Pancreas (tissue), 10 donors: ENCODE measurements around the gene RFLNA. TPM values are rescaled to one million over a fixed set of nuclear protein-coding genes. Genes with fewer than 3 reads are reported as not detected.

Experiments used
- ATAC-seq, 4 donors: fragments of 200-7000 bp; cut with Tn5 transposase; one replicate each; pipeline versions ENCODE4 v1.8.0 to v1.9.1; 2020; ENCODE audit warnings: mild to moderate bottlenecking in 4 of 4, moderate library complexity in 4 of 4
- DNase-seq, 6 donors: peaks; one replicate each; pipeline ENCODE4 v3.0.0-alpha.2; 2020
- FAIRE-seq: peaks from 2 replicates; lab custom pipeline; 2012; peaks lifted over from hg19 to GRCh38; lab: Jason Lieb, UNC
- H3K27ac ChIP-seq, 4 donors: fragments of 200-600 bp; sonication (generic); 1 replicate in 3 of 4; 2 replicates in 1 of 4; pipeline versions ENCODE4 v1.5.0 to v1.8.0; 2020
- H3K27me3 ChIP-seq, 4 donors: fragments of 200-600 bp; one replicate each; pipeline ENCODE4 v1.8.0; 2021
- H3K36me3 ChIP-seq, 3 donors: fragments of 200-600 bp; sonication (generic) in 1 of 3; one replicate each; pipeline versions ENCODE4 v1.5.0 to v1.8.0; 2020 to 2021
- H3K4me1 ChIP-seq, 3 donors: fragments of 200-600 bp; one replicate each; pipeline ENCODE4 v1.8.0; 2021
- H3K4me3 ChIP-seq, 4 donors: fragments of 200-600 bp; sonication (generic) in 2 of 4; one replicate each; pipeline versions ENCODE4 v1.5.0 to v1.8.0; 2020 to 2021
- H3K9me3 ChIP-seq, 4 donors: fragments of 200-600 bp; one replicate each; pipeline ENCODE4 v1.8.0; 2021
- WGBS, 2 donors: extraction: QIAGEN DNeasy Blood & Tissue Kit; methylation state at CpG; one replicate each; pipeline ENCODE4 v1.1.7; 2013; 5-methylcytosine and 5-hydroxymethylcytosine counted together
- intact Hi-C, 3 donors: fragments of 100-400 bp; cut with DNase I; formaldehyde crosslinking; loops; one replicate each; pipeline versions ENCODE4 v1.11.1 to v1.14.2; 2022
- polyA plus RNA-seq, 2 donors: library from polyadenylated mRNA; stranded (reverse); fragments of 200-250 nt; gene quantifications; one replicate each; pipeline ENCODE4 v1.2.3, GENCODE V29; 2013
- total RNA-seq, 6 donors: library from RNA; stranded (reverse); fragmentation: NEBNext Ultra II Directional in 4 of 6; extraction: Animal tissue kit (Norgen Biotek cat#: 25700) in 4 of 6; gene quantifications; one replicate each; pipeline versions ENCODE4 v1.2.1 to v1.2.4, GENCODE V29; 2021 to 2023
- TF ChIP-seq, protein P1 (sequence below), 4 donors: fragments of 200-600 bp; sonication (generic) in 3 of 4; IDR thresholded peaks; one replicate each; pipeline versions ENCODE4 v1.5.0 to v1.8.0; 2021; ENCODE audit warnings: antibody characterized with exemption in 4 of 4
- donor health status: healthy with polysubstance abuse.
- donor health status: DM: no; HTN: no; CAD: no; lungs with moderate emphysema.
- donor health status: DM: no; HTN: no; CAD: no.
- donor health status: control.
- donor health status: control.
- donor health status: Bipolar disorder and iron deficiency.
- donor health status: DM: yes; HTN: yes; CAD: no.
- donor health status: DM: no; HTN: no; CAD: no.
- donor health status: DM: no; HTN: no; CAD: no.
- donor health status: DM: yes; HTN: yes; CAD: no.

The RFLNA gene
- total and polyA plus RNA-seq, 8 donors: 0.09 to 1.3 (median 0.45) TPM

DNA sequence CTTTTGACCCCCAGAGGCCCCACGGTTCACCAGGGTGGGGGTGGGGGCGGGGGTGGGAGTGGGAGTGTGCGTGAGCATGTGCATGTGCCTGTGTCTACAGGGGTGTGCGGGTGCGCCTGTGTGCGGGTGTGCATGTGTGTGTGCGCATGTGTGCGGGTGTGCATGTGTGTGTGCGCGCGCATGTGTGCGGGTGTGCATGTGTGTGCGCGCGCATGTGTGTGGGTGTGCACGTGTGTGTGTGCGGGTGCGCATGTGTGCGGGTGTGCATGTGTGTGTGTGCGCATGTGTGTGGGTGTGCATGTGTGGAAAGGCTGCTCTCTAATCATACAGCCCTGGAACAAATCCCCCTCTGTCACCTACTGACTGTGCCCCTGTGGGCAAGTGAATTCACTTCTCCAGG is 38.8 kb downstream of the RFLNA start:
- peak in 1 of 4 donors; percentile 15 for ATAC-seq
- intact Hi-C loops: no loop called here
- WGBS, 2 donors: 84 to 87% methylated on average over 18 to 20 of the region's 20 CpGs

DNA sequence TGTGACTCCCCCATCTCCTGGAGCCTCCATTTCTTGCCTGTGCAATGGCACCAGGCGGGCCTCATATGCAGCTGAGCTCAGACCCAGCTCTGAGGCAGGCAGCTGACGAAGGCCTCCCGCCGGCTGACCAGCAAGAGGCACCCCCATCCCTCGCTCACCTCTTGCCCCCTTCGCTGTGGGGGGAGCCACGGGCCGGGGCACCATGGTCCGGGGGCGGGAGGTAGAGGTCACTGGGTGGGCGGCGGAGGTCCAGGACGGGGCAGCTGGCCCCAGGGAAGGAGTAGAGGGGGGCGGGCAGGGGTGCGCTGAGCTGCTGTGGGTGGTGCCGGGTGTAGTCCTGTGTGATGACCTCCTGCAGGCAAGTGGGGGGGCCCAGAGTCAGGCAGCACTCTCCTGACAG is 39.4 kb downstream of the RFLNA start:
- ATAC-seq (no peak), FAIRE-seq (no peak), DNase-seq (peak in 1 of 6 donors; percentile 67)
- intact Hi-C loops: no loop called here
- Histone ChIP-seq H3K4me1 (no peaks in the 10 kb centered on the region), H3K36me3 (peaks cover 15 to 83% (median 51%) of the 10 kb centered on the region in 3 donors), H3K27me3 (no peaks in the 10 kb centered on the region), H3K9me3 (no peaks in the 10 kb centered on the region), H3K27ac (no peak overlapping the region), H3K4me3 (no peak overlapping the region)
- TF ChIP-seq, protein P1, sequence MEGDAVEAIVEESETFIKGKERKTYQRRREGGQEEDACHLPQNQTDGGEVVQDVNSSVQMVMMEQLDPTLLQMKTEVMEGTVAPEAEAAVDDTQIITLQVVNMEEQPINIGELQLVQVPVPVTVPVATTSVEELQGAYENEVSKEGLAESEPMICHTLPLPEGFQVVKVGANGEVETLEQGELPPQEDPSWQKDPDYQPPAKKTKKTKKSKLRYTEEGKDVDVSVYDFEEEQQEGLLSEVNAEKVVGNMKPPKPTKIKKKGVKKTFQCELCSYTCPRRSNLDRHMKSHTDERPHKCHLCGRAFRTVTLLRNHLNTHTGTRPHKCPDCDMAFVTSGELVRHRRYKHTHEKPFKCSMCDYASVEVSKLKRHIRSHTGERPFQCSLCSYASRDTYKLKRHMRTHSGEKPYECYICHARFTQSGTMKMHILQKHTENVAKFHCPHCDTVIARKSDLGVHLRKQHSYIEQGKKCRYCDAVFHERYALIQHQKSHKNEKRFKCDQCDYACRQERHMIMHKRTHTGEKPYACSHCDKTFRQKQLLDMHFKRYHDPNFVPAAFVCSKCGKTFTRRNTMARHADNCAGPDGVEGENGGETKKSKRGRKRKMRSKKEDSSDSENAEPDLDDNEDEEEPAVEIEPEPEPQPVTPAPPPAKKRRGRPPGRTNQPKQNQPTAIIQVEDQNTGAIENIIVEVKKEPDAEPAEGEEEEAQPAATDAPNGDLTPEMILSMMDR (IDR thresholded peaks at IDR 0.05): no peak
- WGBS, 2 donors: 93 to 94% methylated on average over 13 to 16 of the region's 16 CpGs

More for the DNA sequence above, 38.8 kb downstream of the RFLNA start:
- H3K4me1 ChIP-seq: no peaks in the 10 kb centered on the region
- FAIRE-seq (no peak), DNase-seq (peak in 2 of 6 donors; percentile 15 to 44)
- peaks cover 15 to 86% (median 52%) of the 10 kb centered on the region in 3 donors for H3K36me3 ChIP-seq
- no peak overlapping the region for H3K27ac ChIP-seq
- TF ChIP-seq, protein P1 (IDR thresholded peaks at IDR 0.05): no peak
- H3K27me3 ChIP-seq: no peaks in the 10 kb centered on the region
- H3K9me3 ChIP-seq: no peaks in the 10 kb centered on the region
- H3K4me3 ChIP-seq: no peak overlapping the region

DNA sequence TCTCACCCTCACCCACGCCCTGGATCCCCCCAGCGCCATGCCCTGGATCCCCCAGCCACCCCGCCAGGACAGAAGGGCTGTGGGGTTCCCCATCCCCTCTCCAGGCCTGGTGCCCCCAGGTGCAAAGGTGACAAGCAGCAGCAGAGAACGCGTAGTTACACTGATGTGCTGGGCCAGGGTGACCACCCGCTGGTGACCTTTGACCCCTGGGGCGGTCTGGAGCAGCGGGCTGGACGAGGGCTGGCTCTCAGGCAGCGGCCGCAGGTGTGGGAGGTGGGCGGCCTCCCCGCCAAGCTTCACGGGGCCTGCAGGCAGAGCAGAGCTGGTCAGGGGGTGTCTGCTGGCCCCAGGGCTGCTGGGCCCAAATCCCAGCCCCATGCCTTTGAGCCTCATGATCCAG is 40.1 kb downstream of the RFLNA start:
- no peaks in the 10 kb centered on the region for H3K4me1 ChIP-seq
- H3K9me3 ChIP-seq: no peaks in the 10 kb centered on the region
- H3K36me3 ChIP-seq: peaks cover 15 to 81% (median 51%) of the 10 kb centered on the region in 3 donors
- TF ChIP-seq, protein P1 (IDR thresholded peaks at IDR 0.05): no peak
- peak in 1 of 6 donors; percentile 40 for DNase-seq
- H3K4me3 ChIP-seq: no peak overlapping the region
- WGBS, 2 donors: 82 to 85% methylated on average over 9 to 14 of the region's 14 CpGs
- no peak for FAIRE-seq
- ATAC-seq: peak in 1 of 4 donors; percentile 3
- no peaks in the 10 kb centered on the region for H3K27me3 ChIP-seq
- no peak overlapping the region for H3K27ac ChIP-seq
- intact Hi-C loops: no loop called here

DNA sequence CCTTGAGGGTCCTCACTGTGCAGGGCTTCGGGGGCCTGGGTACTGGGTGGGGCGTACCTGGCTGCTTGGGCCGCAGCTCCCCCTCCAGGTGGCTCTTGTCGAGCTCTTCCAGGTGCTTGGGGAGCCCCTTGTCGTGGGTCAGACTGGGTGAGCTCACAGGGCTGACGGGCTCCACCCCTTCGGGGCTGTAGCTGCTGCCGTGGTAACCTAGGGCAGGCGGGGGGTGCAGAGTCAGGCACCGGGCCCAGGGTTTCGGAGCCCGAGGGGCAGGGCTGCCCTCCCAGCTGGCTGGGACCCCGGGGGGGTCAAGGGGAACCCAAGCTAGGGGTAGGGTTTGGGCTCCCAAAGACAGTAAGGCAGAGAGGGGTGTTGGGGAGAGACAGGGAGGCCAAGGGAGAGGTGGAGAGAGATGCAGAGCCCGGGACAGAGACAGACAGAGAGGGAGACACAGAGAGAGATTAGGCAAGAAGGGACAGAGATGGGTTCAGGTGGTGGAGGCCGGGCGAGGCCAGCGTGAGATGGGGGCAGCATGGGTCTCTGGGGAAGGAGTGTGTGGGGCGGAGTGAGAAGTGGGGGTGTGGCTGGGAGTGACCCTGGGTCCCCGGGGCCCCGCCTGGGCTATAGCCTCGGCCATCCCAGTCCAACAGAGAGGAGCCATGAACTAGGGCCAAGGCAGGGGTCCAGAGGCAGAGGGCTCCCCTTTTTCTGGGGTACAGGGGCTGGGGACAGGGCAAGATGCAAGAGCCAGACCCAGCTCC is 40.7 kb downstream of the RFLNA start:
- TF ChIP-seq, protein P1 (IDR thresholded peaks at IDR 0.05): no peak
- no peaks in the 10 kb centered on the region for H3K27me3 ChIP-seq
- H3K9me3 ChIP-seq: no peaks in the 10 kb centered on the region
- FAIRE-seq (no peak), ATAC-seq (peak in 1 of 4 donors; percentile 2), DNase-seq (peak in 2 of 6 donors; percentile 32 to 72)
- no peak overlapping the region for H3K27ac ChIP-seq
- intact Hi-C loops: no loop called here
- H3K4me3 ChIP-seq: no peak overlapping the region
- peaks cover 15 to 81% (median 52%) of the 10 kb centered on the region in 3 donors for H3K36me3 ChIP-seq
- 91 to 92% methylated on average over 21 of the region's 21 CpGs for WGBS, 2 donors
- H3K4me1 ChIP-seq: no peaks in the 10 kb centered on the region

DNA sequence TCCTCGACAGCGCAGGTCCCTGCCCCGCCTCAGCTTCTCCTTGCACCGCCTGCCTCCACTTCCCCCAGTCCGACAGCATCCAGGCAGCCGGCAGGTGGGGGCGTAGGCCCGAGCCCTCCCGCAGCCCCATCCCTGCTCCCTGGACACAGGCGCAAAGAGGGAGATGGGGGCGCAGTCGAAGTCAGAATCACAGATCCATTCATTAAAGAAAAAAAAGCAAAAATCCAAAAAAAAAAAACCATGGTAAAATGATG is 41.2 kb downstream of the RFLNA start:
- Histone ChIP-seq H3K36me3 (peaks cover 15 to 82% (median 55%) of the 10 kb centered on the region in 3 donors), H3K9me3 (no peaks in the 10 kb centered on the region), H3K4me1 (no peaks in the 10 kb centered on the region), H3K27ac (no peak overlapping the region), H3K4me3 (no peak overlapping the region), H3K27me3 (no peaks in the 10 kb centered on the region)
- FAIRE-seq (no peak), ATAC-seq (no peak), DNase-seq (peak in 1 of 6 donors; percentile 16)
- TF ChIP-seq, protein P1 (IDR thresholded peaks at IDR 0.05): no peak
- whole genome bisulfite sequencing, 2 donors: 94 to 96% methylated on average over 12 of the region's 12 CpGs
- intact Hi-C loops: no loop called here
